ENCODE data around the gene FIGN.

- TF ChIP-seq REST (IDR thresholded peaks at IDR 0.05; ENCODE audit: insufficient read depth in 1 of 2, low read depth in 2 of 2, low read length in 2 of 2) (no peak), SIN3A (IDR thresholded peaks at IDR 0.05; ENCODE audit: borderline replicate concordance, insufficient read depth, low read length) (no peak), POLR2AphosphoS5 (IDR thresholded peaks at IDR 0.05; ENCODE audit: low read depth, low read length) (no peak), TAF1 (IDR thresholded peaks at IDR 0.05; ENCODE audit: borderline replicate concordance, insufficient read depth, low read length) (no peak)
Measured at GRCh38 chr2:163662141-163662780, 73.5 kb downstream of the FIGN start.

All from PFSK-1 (cell line).